H1 (cell line): ENCODE data around the gene APELA. TPM values are rescaled to one million over a fixed set of nuclear protein-coding genes. Genes with fewer than 3 reads are reported as not detected.

ENCODE experiments used
- CTCF ChIA-PET: fragments of 300-600 bp; sonication (Branson Sonifier 250); formaldehyde crosslinking; loops from one replicate; lab custom pipeline; 2021; ENCODE audit not compliant: partially characterized antibody; lab: Charles Lee
- POLR2A ChIA-PET: fragments of 300-600 bp; sonication (Branson Sonifier 250); formaldehyde crosslinking; loops from one replicate; lab custom pipeline; 2021; ENCODE audit warnings: inconsistent platforms; ENCODE audit not compliant: partially characterized antibody; lab: Charles Lee
- DNase-seq, 2 experiments: peaks; one replicate each; pipeline versions ENCODE4 v3.0.0 to v3.0.0-alpha.2; 2010 to 2022; ENCODE audit warnings: low spot score in 2 of 2, low read depth in 1 of 2, mixed read lengths in 1 of 2
- FAIRE-seq: peaks from 2 replicates; lab custom pipeline; 2011; peaks lifted over from hg19 to GRCh38; lab: Jason Lieb, UNC
- H2AFZ ChIP-seq: 2 replicates; pipeline ENCODE4 v1.8.1; 2012; ENCODE audit warnings: low read length, inconsistent platforms
- H2AK5ac ChIP-seq: 2 replicates; pipeline ENCODE4 v1.6.1; 2013; ENCODE audit warnings: low read depth, low read length
- H2BK120ac ChIP-seq: replicated peaks from 2 replicates; pipeline ENCODE3; 2013; ENCODE audit warnings: low read depth, low read length, inconsistent platforms
- H2BK12ac ChIP-seq: 2 replicates; pipeline ENCODE4 v1.6.1; 2013; ENCODE audit warnings: low read depth, low read length
- H2BK15ac ChIP-seq: 2 replicates; pipeline ENCODE4 v1.6.1; 2013; ENCODE audit warnings: low read length
- H2BK20ac ChIP-seq: 2 replicates; pipeline ENCODE4 v1.6.1; 2013; ENCODE audit warnings: low read length
- H2BK5ac ChIP-seq: 2 replicates; pipeline ENCODE4 v1.6.1; 2013; ENCODE audit warnings: low read depth, low read length
- H3K14ac ChIP-seq: 2 replicates; pipeline ENCODE4 v1.6.1; 2013; ENCODE audit warnings: inconsistent platforms; ENCODE audit not compliant: insufficient read length
- H3K18ac ChIP-seq: 2 replicates; pipeline ENCODE4 v1.6.1; 2013; ENCODE audit warnings: low read length; ENCODE audit errors: extremely low read depth
- H3K23ac ChIP-seq: 2 replicates; pipeline ENCODE4 v1.6.1; 2013; ENCODE audit warnings: inconsistent platforms; ENCODE audit not compliant: insufficient read length
- H3K23me2 ChIP-seq: 2 replicates; pipeline ENCODE4 v1.6.1; 2013; ENCODE audit warnings: low read depth, low read length
- H3K27ac ChIP-seq: 2 replicates; pipeline ENCODE4 v1.6.1; 2011; ENCODE audit warnings: low read depth, low read length, inconsistent platforms
- H3K27me3 ChIP-seq, 4 experiments: replicated peaks in 1 of 4; 1 replicate in 1 of 4; 2 replicates in 3 of 4; pipeline versions ENCODE4 v1.6.1 to v1.8.1; 2011 to 2013; ENCODE audit warnings: low read length in 3 of 4, mild to moderate bottlenecking in 3 of 4, inconsistent platforms in 2 of 4, mixed read lengths in 2 of 4, moderate library complexity in 1 of 4; ENCODE audit not compliant: control insufficient read depth in 3 of 4, insufficient read depth in 3 of 4; ENCODE audit errors: extremely low read depth in 1 of 4
- H3K36me3 ChIP-seq, 4 experiments: 2 replicates each; pipeline versions ENCODE4 v1.6.1 to v1.8.1; 2011 to 2013; ENCODE audit warnings: mild to moderate bottlenecking in 4 of 4, low read length in 3 of 4, moderate library complexity in 2 of 4, control low read depth in 1 of 4, inconsistent platforms in 1 of 4; ENCODE audit not compliant: insufficient read depth in 4 of 4, control insufficient read depth in 2 of 4
- H3K4ac ChIP-seq: replicated peaks from 2 replicates; pipeline ENCODE3; 2013; ENCODE audit warnings: low read length, low read depth, mixed read lengths, inconsistent platforms; ENCODE audit not compliant: insufficient read length
- H3K4me1 ChIP-seq, 4 experiments: replicated peaks in 1 of 4; 1 replicate in 1 of 4; 2 replicates in 3 of 4; pipeline versions ENCODE4 v1.6.1 to v1.8.1; 2011 to 2013; ENCODE audit warnings: low read length in 3 of 4, inconsistent platforms in 2 of 4, mixed read lengths in 1 of 4; ENCODE audit not compliant: insufficient read depth in 4 of 4, control insufficient read depth in 3 of 4
- H3K4me2 ChIP-seq, 2 experiments: 2 replicates each; pipeline versions ENCODE4 v1.6.1 to v1.8.1; 2011 to 2013; ENCODE audit warnings: low read depth in 2 of 2, low read length in 2 of 2, control low read depth in 1 of 2, inconsistent platforms in 1 of 2, mild to moderate bottlenecking in 1 of 2; ENCODE audit not compliant: insufficient read depth in 1 of 2
- H3K4me3 ChIP-seq, 4 experiments: fragments of 200-600, 300-600 bp in 1 of 4; sonication (generic), shearing (Covaris generic), sonication (Bioruptor Twin) in 1 of 4; 2 replicates each; pipeline versions ENCODE4 v1.5.1 to v1.8.1; 2011 to 2016; ENCODE audit warnings: low read length in 4 of 4, low read depth in 3 of 4, control low read depth in 2 of 4, inconsistent platforms in 2 of 4, mild to moderate bottlenecking in 2 of 4, mixed read lengths in 1 of 4, moderate library complexity in 1 of 4; ENCODE audit not compliant: insufficient read depth in 2 of 4; ENCODE audit errors: extremely low read depth in 1 of 4
- H3K56ac ChIP-seq: replicated peaks from 2 replicates; pipeline ENCODE3; 2013; ENCODE audit warnings: low read depth, mild to moderate bottlenecking, mixed read lengths, low read length, inconsistent platforms; ENCODE audit not compliant: insufficient read length
- H3K79me1 ChIP-seq: 2 replicates; pipeline ENCODE4 v1.6.1; 2013; ENCODE audit warnings: low read depth, low read length, control low read depth
- H3K79me2 ChIP-seq, 2 experiments: 2 replicates each; pipeline versions ENCODE4 v1.6.1 to v1.8.1; 2012 to 2013; ENCODE audit warnings: low read length in 2 of 2, mild to moderate bottlenecking in 2 of 2, inconsistent platforms in 1 of 2; ENCODE audit not compliant: insufficient read depth in 2 of 2, control insufficient read depth in 1 of 2
- H3K9ac ChIP-seq, 4 experiments: replicated peaks in 1 of 4; 1 replicate in 1 of 4; 2 replicates in 3 of 4; pipeline versions ENCODE4 v1.6.1 to v1.8.1; 2011 to 2013; ENCODE audit warnings: low read depth in 3 of 4, low read length in 3 of 4, control low read depth in 2 of 4, mild to moderate bottlenecking in 2 of 4, moderate library complexity in 2 of 4, inconsistent platforms in 1 of 4; ENCODE audit errors: extremely low read depth in 1 of 4
- H3K9me3 ChIP-seq, 2 experiments: 2 replicates each; pipeline versions ENCODE4 v1.6.1 to v1.8.1; 2012 to 2013; ENCODE audit warnings: mild to moderate bottlenecking in 2 of 2, moderate library complexity in 2 of 2, control low read depth in 1 of 2, inconsistent platforms in 1 of 2, low read depth in 1 of 2, low read length in 1 of 2, mixed read lengths in 1 of 2; ENCODE audit not compliant: insufficient read depth in 2 of 2
- H4K20me1 ChIP-seq, 2 experiments: replicated peaks in 1 of 2; 2 replicates each; pipeline versions ENCODE3 to v1.8.1; 2011 to 2013; ENCODE audit warnings: inconsistent platforms in 2 of 2, low read length in 2 of 2, mild to moderate bottlenecking in 1 of 2; ENCODE audit not compliant: insufficient read depth in 2 of 2, control insufficient read depth in 1 of 2
- H4K5ac ChIP-seq: 2 replicates; pipeline ENCODE4 v1.6.1; 2013; ENCODE audit warnings: low read length, low read depth, mixed read lengths, inconsistent platforms; ENCODE audit not compliant: insufficient read length
- H4K8ac ChIP-seq: 2 replicates; pipeline ENCODE4 v1.8.0; 2013; ENCODE audit warnings: mild to moderate bottlenecking, moderate library complexity, low read length, inconsistent platforms; ENCODE audit not compliant: insufficient read depth; ENCODE audit errors: extremely low read depth
- H4K91ac ChIP-seq: replicated peaks from 2 replicates; pipeline ENCODE3; 2013; ENCODE audit warnings: low read length, mixed read lengths, inconsistent platforms; ENCODE audit not compliant: insufficient read length
- ATF3 ChIP-seq: IDR thresholded peaks from 2 replicates; pipeline ENCODE4 v1.6.1; 2011; ENCODE audit warnings: low read depth, mild to moderate bottlenecking, low read length; ENCODE audit not compliant: insufficient read depth
- BACH1 ChIP-seq: IDR thresholded peaks from 2 replicates; pipeline ENCODE4 v1.6.1; 2012; ENCODE audit warnings: low read length, improper control_type of control experiment
- CBX5 ChIP-seq: fragments of 300-800, 300-1000 bp; sonication (generic); IDR thresholded peaks from 2 replicates; pipeline ENCODE4 v1.7.1; 2016; ENCODE audit warnings: antibody characterized with exemption, low read length, low read depth
- EGR1 ChIP-seq: IDR thresholded peaks from 2 replicates; pipeline ENCODE4 v1.6.1; 2011; ENCODE audit warnings: low read depth, low read length, borderline replicate concordance
- EP300 ChIP-seq, 2 experiments: IDR thresholded peaks; 1 replicate in 1 of 2; 2 replicates in 1 of 2; pipeline ENCODE4 v1.6.1; 2011 to 2012; ENCODE audit warnings: low read depth in 2 of 2, low read length in 2 of 2, mild to moderate bottlenecking in 2 of 2, borderline replicate concordance in 1 of 2, inconsistent platforms in 1 of 2, moderate library complexity in 1 of 2
- KDM1A ChIP-seq: fragments of 200-600, 300-600 bp; sonication (generic); IDR thresholded peaks from 2 replicates; pipeline ENCODE4 v1.7.1; 2016; ENCODE audit warnings: mild to moderate bottlenecking, low read length, borderline replicate concordance
- PHF8 ChIP-seq: fragments of 200-600 bp; sonication (generic); conservative IDR thresholded peaks from 2 replicates; pipeline ENCODE4 v1.7.1; 2012; ENCODE audit warnings: low read depth, mild to moderate bottlenecking, inconsistent platforms, low read length, moderate library complexity
- POLR2A ChIP-seq, 2 experiments: IDR thresholded peaks; 1 replicate in 1 of 2; 2 replicates in 1 of 2; pipeline ENCODE4 v1.6.1; 2011; ENCODE audit warnings: low read depth in 2 of 2, low read length in 2 of 2, mild to moderate bottlenecking in 2 of 2; ENCODE audit errors: control extremely low read depth in 1 of 2
- SIN3A ChIP-seq, 2 experiments: IDR thresholded peaks in 1 of 2; conservative IDR thresholded peaks in 1 of 2; 2 replicates each; pipeline ENCODE4 v1.6.1; 2011 to 2012; ENCODE audit warnings: low read length in 2 of 2, improper control_type of control experiment in 1 of 2, low read depth in 1 of 2, mild to moderate bottlenecking in 1 of 2
- SP1 ChIP-seq: IDR thresholded peaks from 2 replicates; pipeline ENCODE4 v1.6.1; 2011; ENCODE audit warnings: low read depth, low read length
- SRF ChIP-seq: IDR thresholded peaks from 2 replicates; pipeline ENCODE4 v1.6.1; 2011; ENCODE audit warnings: mild to moderate bottlenecking, low read depth, low read length, moderate library complexity
- SUZ12 ChIP-seq: fragments of 200-600 bp; sonication (generic); IDR thresholded peaks from 2 replicates; pipeline ENCODE4 v1.6.1; 2012; ENCODE audit warnings: mild to moderate bottlenecking, inconsistent platforms, low read length, moderate library complexity, mixed read lengths
- TAF7 ChIP-seq: optimal IDR thresholded peaks from 2 replicates; pipeline ENCODE3; 2011; ENCODE audit warnings: low read depth, mild to moderate bottlenecking, inconsistent platforms, low read length, moderate library complexity, borderline replicate concordance
- TCF12 ChIP-seq: IDR thresholded peaks from 2 replicates; pipeline ENCODE4 v1.6.1; 2011; ENCODE audit warnings: low read depth, mild to moderate bottlenecking, low read length
- WGBS, 2 experiments: shearing (Covaris generic) in 1 of 2; methylation state at CpG; one replicate each; pipeline versions ENCODE4 v1.1.6 to v1.1.7; 2013 to 2015; ENCODE audit warnings: low lambda C conversion rate in 2 of 2, mixed read lengths in 2 of 2, inconsistent platforms in 1 of 2, low coverage in 1 of 2, missing lambda C conversion rate in 1 of 2; ENCODE audit not compliant: insufficient replicate concordance in 2 of 2, insufficient coverage in 1 of 2, insufficient read length in 1 of 2; ENCODE audit errors: extremely low coverage in 1 of 2, missing lambda C conversion rate in 1 of 2; 5-methylcytosine and 5-hydroxymethylcytosine counted together
- polyA plus RNA-seq, 7 experiments: library from polyadenylated mRNA; depleted of rRNA in 3 of 7; stranded (reverse) in 5 of 7; unstranded in 2 of 7; fragments of >200 nt in 5 of 7; fragments of 200-250 nt in 2 of 7; gene quantifications; 1 replicate in 5 of 7; 2 replicates in 1 of 7; 4 replicates in 1 of 7; pipeline versions ENCODE4 v1.2.1 to v1.2.3, GENCODE V29; 2011 to 2013; ENCODE audit warnings: missing spikeins in 2 of 7, mixed read lengths in 2 of 7
- total RNA-seq: library from RNA; stranded (reverse); fragmentation: NEBNext Ultra II Directional; extraction: Animal tissue kit (Norgen Biotek cat#: 25700); gene quantifications from 2 replicates; pipeline ENCODE4 v1.2.1, GENCODE V29; 2021

Gene APELA
- total and polyA plus RNA-seq, 2 of the 8 experiments (the other 6 are each of a cell fraction or from before 2014, with no cell fraction given), result 60.2 to 81.8 TPM

DNA sequence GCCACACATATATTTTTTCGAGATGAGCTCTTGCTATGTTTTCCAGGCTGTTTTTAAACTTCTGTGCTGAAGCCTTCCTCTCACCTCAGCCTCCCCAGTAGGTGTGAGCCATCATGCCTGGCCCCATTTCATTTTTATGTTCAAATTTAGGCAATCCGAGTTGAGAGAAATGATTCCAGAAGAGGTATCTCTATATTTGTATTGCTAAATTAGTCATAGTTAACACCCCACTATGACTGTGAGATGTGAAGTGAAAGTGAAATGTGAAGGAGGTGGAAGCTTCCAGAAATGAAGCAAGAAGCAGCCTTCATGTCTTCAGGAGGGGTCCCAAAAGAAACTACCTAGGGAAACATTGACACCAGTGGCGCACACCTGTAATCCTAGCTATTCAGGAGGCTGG lies 17.7 kb downstream of the APELA start:
- 92% methylated on average over 3 of the region's 3 CpGs; no CpG with 5 or more reads in 1 of the 2 experiments for WGBS, 2 experiments
- CTCF ChIA-PET, result interaction anchor here (0.8 to 1.6 kb wide), 4 partner anchors 9 to 109 kb away, joined by 3 to 5 read pairs (median 3); no protein-coding TSS in a partner anchor
- FAIRE-seq, result no peak
- TF ChIP-seq CBX5, result no peak
- TF ChIP-seq POLR2A (IDR thresholded peaks at IDR 0.05; ENCODE audit: control extremely low read depth in 1 of 2, low read depth in 2 of 2, low read length in 2 of 2), result no peak
- TF ChIP-seq SUZ12, result no peak
- no peak for TF ChIP-seq EGR1
- TF ChIP-seq ATF3, result no peak
- TF ChIP-seq TAF7, result no peak
- no peak for TF ChIP-seq TCF12
- no peak for TF ChIP-seq SP1
- TF ChIP-seq SRF, result no peak
- no peak for TF ChIP-seq SIN3A (conservative IDR thresholded peaks at IDR 0.05 in 1 of 2, IDR thresholded peaks at IDR 0.05 in 1 of 2; ENCODE audit: low read depth in 1 of 2, low read length in 2 of 2)
- TF ChIP-seq PHF8, result no peak
- TF ChIP-seq BACH1, result no peak
- TF ChIP-seq EP300 (IDR thresholded peaks at IDR 0.05; ENCODE audit: borderline replicate concordance in 1 of 2, low read depth in 2 of 2, low read length in 2 of 2), result no peak
- no peak for TF ChIP-seq KDM1A

More for the DNA sequence above, 17.7 kb downstream of the APELA start:
- no peak overlapping the region for H2AFZ ChIP-seq
- no peak overlapping the region for H2BK120ac ChIP-seq
- H3K36me3 ChIP-seq, result peaks cover 0 to 78% (median 21%) of the 10 kb centered on the region in 4 experiments; a peak in 5 of 8 replicates
- H2BK5ac ChIP-seq, result no peak overlapping the region
- no peaks in the 10 kb centered on the region for H3K27me3 ChIP-seq
- no peak overlapping the region for H4K8ac ChIP-seq
- DNase-seq, result no peak
- no peak overlapping the region for H4K5ac ChIP-seq
- H2AK5ac ChIP-seq, result no peak overlapping the region
- no peaks in the 10 kb centered on the region for H3K23me2 ChIP-seq
- H3K4ac ChIP-seq, result no peak overlapping the region
- H3K27ac ChIP-seq, result no peak overlapping the region
- no peak overlapping the region for H3K14ac ChIP-seq
- no peak overlapping the region for H3K23ac ChIP-seq
- H4K91ac ChIP-seq, result no peak overlapping the region
- H3K4me2 ChIP-seq, result no peak overlapping the region
- H2BK20ac ChIP-seq, result no peak overlapping the region
- H3K9me3 ChIP-seq, result no peaks in the 10 kb centered on the region
- no peak overlapping the region for H3K4me3 ChIP-seq
- H3K18ac ChIP-seq, result no peak overlapping the region
- no peak overlapping the region for H2BK15ac ChIP-seq
- H3K79me2 ChIP-seq, result peaks cover 0 to 40% of the 10 kb centered on the region in 2 experiments; a peak in 3 of 4 replicates
- no peak overlapping the region for H3K9ac ChIP-seq
- H2BK12ac ChIP-seq, result no peak overlapping the region
- no peak overlapping the region for H3K56ac ChIP-seq
- POLR2A ChIA-PET, result interaction anchor here (0.7 to 5.0 kb wide), 8 partner anchors 7 to 115 kb away, joined by 3 to 43 read pairs (median 3); no protein-coding TSS in a partner anchor
- H3K4me1 ChIP-seq, result peaks cover 0 to 3% (median 1%) of the 10 kb centered on the region in 4 experiments; a peak in 2 of 7 replicates
- H4K20me1 ChIP-seq, result peaks cover 0 to 3% of the 10 kb centered on the region in 2 experiments
- no peaks in the 10 kb centered on the region for H3K79me1 ChIP-seq
